Measurements from ENCODE around the gene OR13C5. TPM values are rescaled to one million over a fixed set of nuclear protein-coding genes. Genes with fewer than 3 reads are reported as not detected.
"Not testable (repeated sequence)": the region's sequence is repeated elsewhere in the genome, so short reads cannot be mapped to it uniquely, and the experiment has no call there.

OR13C5 gene, protein sequence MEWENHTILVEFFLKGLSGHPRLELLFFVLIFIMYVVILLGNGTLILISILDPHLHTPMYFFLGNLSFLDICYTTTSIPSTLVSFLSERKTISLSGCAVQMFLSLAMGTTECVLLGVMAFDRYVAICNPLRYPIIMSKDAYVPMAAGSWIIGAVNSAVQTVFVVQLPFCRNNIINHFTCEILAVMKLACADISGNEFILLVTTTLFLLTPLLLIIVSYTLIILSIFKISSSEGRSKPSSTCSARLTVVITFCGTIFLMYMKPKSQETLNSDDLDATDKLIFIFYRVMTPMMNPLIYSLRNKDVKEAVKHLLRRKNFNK
- not detected in 2 replicates for total RNA-seq

DNA sequence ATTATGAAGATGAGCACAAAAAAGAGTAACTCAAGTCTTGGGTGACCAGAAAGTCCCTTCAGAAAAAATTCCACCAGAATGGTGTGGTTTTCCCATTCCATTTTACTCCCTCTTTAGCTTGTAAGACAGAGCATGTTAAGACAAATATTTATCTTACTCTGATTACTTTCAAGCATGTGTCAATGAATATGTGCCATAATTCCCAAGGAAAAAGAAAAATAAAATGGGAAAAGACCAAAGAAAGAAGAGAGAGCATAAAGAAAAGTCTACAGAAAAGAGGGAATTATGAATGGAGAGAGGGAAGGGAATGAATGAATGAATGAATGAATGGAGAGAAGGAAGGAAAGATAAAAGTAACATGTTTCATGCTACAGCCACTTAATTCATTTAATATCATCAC lies at the start of gene OR13C5:
Gene OR13C5, minus strand, starts transcription at position 101 of the 400 bp plus-strand sequence. Its CDS starts 0 bp downstream, at position 101.
- DNase-seq (ENCODE audit: low read depth in 2 of 2): not testable (repeated sequence)

DNA sequence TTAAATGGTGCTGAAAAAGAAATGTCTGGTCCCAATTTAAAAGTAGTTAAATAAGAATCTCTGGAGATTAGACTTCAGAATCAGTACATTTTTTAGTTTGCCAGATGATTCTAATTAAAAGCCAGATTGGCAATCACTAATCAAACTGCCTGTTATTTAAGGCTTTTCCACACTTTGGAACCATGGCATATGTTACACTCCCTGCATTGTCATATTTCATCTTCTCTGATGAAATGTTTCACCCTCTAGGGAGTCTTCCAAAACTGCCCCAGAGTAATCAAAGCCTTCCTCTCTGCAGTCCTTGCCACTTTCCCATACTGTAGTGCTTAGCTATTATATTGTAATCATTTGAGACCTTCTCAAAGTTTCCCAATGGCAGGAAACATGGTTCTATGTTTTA lies 36.2 kb upstream of the OR13C5 start:
- no peak for DNase-seq (ENCODE audit: low read depth in 2 of 2)

DNA sequence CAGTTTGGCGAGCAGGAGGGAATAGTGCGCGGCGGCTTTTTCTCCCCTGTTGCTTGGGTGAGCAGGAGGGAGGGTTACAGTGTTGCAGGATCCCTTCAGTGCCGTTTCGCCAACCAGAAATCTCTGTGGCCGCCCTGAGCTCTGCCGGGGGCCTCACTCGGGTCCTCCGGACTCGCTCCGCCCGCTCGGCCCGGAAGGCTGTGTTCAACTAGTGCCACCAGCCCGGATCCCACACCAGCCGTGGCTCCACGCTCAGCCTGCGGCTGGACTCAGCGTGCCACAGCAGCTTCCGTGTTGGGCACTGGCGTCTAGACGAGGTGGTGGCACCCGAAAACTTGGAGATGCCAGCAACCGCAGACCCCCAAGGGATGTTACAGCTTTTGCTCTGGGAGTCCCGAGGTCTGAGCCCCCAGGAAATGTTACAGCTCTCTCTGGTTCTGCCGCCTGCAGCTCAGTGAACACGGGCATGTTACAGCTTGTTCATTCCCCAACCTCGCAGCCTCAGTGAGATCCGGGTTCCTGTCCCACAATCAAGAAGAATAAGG lies 34.8 kb upstream of the OR13C5 start:
- no peak for DNase-seq (ENCODE audit: low read depth in 2 of 2)

DNA sequence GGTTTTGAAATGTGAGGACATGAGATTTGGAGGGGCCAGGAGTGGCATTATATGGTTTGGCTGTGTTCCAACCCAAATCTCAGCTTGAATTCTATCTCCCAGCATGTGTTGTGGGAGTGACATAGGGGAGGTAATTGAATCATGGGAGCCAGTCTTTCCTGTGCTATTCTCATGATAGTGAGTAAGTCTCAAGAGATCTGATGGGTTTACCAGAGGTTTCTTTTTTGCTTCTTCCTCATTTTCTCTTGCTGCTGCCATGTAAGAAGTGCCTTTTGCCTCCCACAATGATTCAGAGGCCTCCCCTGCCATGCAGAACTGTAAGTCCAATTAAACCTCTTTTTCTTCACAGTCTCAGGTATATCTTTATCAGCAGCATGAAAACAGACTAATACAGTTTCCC lies 26.8 kb upstream of the OR13C5 start:
- not testable (repeated sequence) for DNase-seq (ENCODE audit: low read depth in 2 of 2)

DNA sequence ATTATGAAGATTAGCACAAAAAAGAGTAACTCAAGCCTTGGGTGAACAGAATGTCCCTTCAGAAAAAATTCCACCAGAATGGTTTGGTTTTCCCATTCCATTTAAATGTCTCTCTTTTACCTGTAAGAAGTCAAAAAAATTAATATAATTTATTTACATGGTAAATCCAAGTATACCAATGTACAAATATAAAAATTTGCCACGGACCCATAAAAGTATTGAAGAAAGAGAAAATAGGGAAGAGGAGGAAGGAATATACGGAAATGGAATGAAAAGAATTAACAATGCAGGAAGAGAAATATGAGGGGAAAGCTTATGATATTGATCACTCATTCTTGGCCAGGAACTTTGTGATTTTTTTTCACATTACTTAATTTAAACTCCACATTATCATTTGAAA lies 18.9 kb upstream of the OR13C5 start, which contains the start of gene OR13C9:
Gene OR13C9, minus strand, starts transcription at position 101 of the 400 bp plus-strand sequence. Its CDS starts 0 bp downstream, at position 101.
- no peak for DNase-seq (ENCODE audit: low read depth in 2 of 2)

DNA sequence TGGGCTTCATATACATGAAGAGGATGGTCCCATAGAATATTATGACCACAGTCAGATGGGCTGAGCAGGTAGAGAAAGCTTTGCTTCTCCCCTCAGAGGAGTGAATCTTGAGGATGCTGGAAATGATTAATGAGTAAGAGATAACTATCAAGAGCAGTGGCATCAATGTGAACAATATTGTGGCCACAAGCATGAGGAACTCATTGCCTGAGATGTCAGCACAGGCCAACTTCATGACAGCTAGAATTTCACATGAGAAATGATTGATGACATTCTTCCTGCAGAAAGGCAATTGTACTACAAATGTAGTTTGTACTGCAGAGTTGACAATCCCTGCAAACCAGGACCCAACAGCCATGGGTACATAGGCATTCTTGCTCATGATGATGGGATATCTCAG lies 18.2 kb upstream of the OR13C5 start:
- no peak for DNase-seq (ENCODE audit: low read depth in 2 of 2)

DNA sequence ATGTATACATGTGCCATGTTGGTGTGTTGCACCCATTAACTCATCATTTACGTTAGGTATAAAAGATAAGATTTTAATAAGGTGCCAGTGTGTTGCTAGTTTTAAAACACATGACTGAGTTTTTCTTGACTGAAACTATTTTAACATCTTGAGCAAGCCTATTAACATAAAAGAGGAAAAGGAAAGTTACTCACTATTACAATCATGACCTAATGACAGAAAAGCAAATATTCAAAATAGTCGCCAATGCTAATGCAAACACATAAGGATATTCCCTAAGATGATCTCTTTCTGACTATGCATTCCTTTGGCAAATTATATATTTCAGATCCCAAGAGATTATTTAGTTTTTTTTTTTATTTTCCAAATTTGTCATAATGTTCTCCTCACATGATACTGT lies 12.0 kb upstream of the OR13C5 start:
- no peak for DNase-seq (ENCODE audit: low read depth in 2 of 2)

DNA sequence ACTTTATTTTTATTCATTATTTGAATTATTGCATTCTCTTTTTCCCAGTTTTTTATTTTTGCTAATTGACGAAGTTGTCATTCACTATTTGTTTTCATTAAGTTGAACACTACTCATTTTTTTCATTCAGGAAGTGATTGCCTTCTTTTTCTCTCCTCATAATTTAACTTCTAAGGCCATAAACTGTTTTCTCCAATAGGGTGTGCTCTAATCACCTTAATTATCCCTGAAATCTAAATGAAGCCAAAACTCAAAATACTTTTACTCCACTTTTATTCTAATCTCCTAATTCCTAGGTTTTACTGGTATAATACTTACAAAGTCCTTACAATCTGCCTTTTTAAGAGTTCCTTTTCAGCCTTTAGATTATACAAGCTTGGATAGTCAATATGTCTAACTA lies 9.1 kb upstream of the OR13C5 start:
- DNase-seq (ENCODE audit: low read depth in 2 of 2): no peak

DNA sequence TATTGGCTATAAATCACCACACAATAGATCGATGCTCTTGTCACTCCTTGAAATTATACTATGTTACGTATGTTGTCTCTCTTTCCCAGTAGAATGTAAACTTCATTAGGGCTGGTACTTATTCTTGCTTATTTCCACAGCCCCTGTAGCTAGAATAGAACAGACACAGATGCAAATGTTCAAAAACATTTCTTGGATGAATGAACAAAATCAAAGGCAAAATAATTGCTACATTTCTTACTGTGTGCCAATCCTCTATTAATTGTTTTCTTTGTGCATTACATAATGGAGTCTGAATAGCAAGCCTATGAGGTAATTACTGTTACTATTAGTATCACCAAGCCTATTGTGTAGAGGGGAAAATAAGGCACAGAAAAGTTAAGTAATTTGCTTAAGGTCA lies 6.9 kb upstream of the OR13C5 start:
- DNase-seq (ENCODE audit: low read depth in 2 of 2): no peak

DNA sequence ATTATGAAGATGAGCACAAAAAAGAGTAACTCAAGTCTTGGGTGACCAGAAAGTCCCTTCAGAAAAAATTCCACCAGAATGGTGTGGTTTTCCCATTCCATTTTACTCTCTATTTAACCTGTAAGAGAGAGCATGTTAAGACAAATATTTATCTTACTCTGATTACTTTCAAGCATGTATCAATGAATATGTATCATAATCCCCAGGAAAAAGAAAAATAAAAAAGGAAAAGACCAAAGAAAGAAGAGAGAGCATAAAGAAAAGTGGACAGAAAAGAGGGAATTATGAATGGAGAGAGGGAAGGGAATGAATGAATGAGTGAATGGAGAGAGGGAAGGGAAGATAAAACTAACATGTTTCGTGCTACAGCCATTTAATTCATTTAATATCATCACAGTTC lies 6.3 kb upstream of the OR13C5 start, which contains the start of gene OR13C2:
Gene OR13C2, minus strand, starts transcription at position 101 of the 400 bp plus-strand sequence. Its CDS starts 0 bp downstream, at position 101.
- DNase-seq (ENCODE audit: low read depth in 2 of 2): not testable (repeated sequence)

DNA sequence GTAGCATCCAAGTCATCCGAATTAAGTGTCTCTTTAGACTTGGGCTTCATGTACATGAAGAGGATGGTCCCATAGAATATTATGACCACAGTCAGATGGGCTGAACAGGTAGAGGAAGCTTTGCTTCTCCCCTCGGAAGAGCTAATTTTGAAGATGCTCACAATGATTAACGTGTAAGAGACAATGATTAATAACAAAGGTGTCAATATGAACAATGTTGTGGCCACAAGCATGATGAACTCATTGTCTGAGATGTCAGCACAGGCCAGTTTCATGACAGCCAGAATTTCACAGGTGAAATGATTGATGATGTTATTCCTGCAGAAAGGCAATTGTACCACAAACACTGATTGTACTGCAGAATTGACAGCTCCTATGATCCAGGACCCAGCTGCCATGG lies 5.6 kb upstream of the OR13C5 start:
- DNase-seq (ENCODE audit: low read depth in 2 of 2): no peak

DNA sequence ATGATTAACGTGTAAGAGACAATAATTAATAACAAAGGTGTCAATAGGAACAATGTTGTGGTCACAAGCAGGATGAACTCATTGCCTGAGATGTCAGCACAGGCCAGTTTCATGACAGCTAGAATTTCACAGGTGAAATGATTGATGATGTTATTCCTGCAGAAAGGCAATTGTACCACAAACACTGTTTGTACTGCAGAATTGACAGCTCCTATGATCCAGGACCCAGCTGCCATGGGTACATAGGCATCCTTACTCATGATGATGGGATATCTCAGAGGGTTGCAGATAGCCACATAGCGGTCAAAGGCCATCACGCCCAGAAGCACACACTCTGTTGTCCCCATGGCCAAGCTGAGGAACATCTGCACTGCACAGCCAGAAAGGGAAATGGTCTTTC lies 464 bp downstream of the OR13C5 start:
- DNase-seq (ENCODE audit: low read depth in 2 of 2): not testable (repeated sequence)

DNA sequence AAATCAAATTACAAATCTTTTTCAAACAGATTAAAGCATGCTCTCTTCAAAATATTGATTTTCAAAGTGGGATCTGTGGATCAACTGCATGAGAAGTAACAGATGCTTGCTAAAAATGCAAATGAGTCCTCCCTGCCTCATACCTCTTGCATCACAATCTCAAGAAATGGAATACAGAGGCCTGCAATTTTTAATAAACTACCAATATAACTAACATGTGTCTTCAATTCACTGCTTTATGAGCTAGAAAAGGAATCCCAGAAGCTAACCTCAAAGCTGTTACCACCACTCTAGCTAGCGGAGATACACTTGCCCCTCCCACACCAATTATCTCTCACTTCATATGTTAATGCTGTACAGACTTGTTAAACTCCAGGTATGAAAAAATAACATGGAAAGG lies 9.6 kb downstream of the OR13C5 start:
- DNase-seq (ENCODE audit: low read depth in 2 of 2): no peak

DNA sequence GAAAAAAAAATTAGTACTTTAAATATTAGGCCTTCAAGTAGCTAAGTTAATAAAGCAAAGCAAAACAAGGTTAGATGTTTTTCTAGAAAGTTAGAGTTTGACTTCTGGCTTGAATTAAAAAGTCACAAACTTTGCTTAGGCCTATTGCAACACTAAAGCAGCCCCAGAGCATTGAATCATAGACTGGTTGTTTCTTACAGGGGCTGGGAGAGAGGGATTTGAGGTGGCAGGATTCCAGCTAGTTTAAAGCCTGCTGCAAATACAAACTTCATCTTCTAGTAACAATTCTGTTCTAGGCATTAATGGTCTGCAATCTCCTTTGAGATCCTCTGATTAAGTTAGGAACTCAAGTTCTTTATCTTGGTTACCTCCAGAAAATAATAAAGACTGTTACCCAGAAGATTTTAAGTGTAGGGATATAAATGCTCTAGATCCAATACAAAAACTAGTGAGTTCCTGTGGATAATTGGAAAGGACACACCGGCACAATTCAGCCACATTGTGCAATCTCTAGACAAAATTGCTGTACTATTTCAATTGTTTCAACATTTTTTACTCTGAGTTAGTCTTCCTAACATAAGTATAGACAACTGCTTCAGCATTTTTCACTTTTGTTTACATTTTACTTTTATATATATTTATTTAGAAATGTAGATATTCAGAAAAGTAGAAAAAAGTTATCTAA lies 12.6 kb downstream of the OR13C5 start:
- DNase-seq (ENCODE audit: low read depth in 2 of 2): no peak

DNA sequence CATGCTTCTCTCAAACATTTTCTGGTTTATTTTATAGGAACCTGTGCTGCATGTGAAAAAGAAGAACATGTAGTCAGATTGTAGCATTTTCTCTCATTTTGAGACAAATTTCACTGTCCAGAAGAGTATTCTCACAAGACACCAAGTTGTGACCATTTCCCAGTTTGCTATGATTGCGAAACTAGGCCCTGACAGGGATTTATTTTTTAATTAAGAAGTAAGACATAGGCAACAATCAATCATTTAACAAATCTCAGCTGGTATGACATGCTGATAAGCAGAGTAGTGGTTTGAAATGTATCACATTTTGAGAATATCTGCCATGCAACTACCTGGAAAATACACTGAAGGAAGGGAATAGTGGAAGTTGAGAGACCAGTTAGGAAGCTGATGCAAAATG lies 18.7 kb downstream of the OR13C5 start:
- DNase-seq (ENCODE audit: low read depth in 2 of 2): no peak

DNA sequence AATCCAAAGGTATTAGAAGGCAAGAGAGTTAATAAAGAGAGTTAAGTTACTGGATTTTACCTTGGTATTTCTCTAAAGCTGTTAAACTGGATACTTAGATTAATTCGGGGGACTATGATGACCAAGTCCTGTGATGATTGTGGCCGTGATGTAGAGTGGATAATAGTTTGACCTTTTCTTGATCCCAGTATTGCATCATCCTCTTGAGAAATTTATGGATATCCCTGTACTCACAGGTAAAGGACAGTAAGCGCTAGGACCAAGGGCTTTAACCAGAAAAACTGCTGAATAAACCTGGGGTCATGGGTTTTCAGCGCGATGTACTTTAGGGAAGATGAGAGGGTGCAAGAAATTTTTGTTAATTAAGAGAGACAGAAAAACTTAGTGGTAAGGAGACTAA lies 21.9 kb downstream of the OR13C5 start:
- no peak for DNase-seq (ENCODE audit: low read depth in 2 of 2)

DNA sequence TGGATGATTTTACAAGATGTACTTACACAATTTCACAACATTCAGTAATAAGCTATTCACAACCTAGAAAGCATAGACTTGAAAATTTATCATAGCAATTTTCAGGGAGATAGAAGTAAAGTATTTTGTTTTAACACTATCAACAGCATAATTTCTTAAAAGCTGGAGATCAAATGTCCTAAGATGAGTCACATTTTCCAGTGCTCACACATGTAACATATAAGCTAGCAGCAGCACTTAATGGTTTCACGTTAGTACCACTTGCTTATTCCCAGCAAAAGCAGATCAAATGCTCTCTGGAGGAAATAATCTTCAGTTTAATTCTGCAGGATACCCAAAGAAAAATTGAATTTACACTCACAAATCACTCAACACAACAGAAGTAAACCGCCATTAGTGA lies 23.8 kb downstream of the OR13C5 start:
- DNase-seq (ENCODE audit: low read depth in 2 of 2): no peak

DNA sequence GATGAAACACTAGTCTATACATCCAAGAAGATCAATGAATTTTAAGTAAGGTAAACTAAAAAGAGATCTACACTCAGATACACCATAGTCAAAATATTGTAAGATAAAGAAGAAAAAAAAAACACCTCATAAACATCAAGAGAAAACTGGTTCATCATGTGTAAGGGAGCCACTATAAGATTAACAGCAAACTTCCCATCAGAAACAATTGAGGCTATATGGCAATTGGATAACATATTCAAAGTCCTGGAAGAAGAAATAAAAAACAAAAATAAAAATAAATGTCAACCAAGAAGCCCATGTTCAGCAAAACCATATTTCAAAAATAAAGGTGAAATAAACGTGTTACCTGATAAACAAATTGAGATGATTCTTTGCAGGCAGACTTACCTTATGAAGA lies 26.6 kb downstream of the OR13C5 start:
- no peak for DNase-seq (ENCODE audit: low read depth in 2 of 2)

DNA sequence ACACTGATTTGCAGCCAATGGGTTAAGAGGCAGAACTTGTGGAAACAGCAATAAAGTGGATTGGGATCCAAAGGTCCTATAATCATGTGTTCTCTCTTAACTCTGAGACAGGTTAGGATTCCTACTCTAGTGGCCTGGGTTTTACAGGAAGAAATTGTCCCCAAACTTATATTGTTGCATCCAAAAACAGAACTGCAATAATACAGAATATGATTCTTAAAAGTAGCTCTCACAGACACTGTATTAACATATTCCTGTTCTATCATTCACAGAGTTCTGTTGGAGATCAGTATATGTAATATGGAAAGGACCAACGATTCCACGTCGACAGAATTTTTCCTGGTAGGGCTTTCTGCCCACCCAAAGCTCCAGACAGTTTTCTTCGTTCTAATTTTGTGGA lies 30.3 kb downstream of the OR13C5 start, which contains the start of gene OR13C8:
Gene OR13C8, plus strand, starts transcription at position 301 of the 400 bp plus-strand sequence. Its CDS starts 0 bp downstream, at position 301.
- no peak for DNase-seq (ENCODE audit: low read depth in 2 of 2)

DNA sequence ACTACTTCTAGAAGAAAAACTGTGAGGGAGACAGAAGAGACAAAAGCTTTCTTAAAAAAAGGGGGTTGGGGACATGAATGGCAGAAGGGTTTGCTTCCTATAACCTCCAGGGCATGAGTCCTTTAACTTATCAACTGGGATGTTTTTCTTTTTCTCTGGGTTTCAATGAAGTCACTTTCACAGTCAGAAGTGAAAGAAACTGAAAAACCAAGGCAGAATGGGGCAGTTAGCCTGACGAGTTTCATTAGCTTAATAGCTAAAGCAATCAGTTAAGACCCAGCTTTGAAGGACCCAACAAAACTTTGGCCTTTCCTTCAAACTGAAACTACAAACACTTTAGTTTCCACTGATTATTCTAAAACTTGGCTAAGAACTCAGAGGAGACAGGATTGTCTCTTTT lies 34.9 kb downstream of the OR13C5 start:
- no peak for DNase-seq (ENCODE audit: low read depth in 2 of 2)

DNA sequence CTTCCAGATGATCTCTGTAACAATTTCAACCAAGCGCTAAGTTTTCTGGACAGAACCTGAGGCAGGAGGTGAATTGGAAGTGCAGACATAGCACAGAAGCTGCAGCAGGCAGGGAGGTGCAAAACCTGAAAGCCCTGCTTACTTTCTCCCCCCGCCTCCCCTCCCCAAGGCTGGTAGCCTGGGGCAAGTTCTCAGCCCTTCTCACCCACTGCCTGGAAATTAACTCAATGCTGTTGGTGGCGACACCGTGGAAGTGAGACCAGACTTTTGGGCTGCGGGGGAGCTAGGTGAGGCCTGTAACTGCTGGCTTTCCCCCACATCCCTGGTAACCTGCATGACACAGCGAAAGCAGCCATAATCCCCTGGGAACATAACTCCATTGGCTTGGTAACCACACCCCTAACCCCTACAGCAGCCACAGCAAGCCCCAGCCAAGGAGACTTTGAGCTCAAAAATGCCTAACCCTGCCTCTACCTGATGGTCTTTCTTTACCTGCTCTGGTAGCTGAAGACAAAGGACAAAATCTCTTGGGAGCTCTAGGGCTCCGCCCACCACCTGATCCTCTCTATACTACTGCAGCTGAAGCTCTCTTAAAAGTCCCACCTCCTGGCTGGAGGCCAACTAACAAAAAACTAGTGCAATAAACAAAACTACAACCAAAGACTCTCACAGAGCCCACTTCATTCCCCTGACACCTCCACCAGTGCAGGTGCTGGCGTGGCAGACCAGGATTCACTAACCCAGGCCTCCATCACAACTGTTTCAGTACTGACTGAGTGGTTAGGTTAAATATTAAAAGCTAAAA lies 42.2 kb downstream of the OR13C5 start:
- no peak for DNase-seq (ENCODE audit: low read depth in 2 of 2)

DNA sequence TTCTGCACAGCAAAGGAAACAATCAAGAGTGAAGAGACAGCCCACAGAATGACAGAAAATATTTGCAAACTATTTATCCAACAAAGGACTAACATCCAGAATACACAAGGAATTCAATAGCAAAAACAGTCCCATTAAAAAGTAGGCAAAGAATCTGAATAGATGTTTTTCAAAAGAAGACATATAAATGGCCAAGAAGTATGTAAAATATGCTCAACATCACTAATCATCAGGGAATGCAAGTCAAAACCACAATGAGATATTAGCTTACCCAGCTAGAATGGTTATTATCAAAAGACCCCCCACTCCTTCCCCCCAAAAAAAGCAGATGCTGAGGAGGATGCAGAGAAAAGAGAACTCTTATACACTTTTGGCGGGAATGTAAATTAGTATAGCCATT lies 43.7 kb downstream of the OR13C5 start:
- DNase-seq (ENCODE audit: low read depth in 2 of 2): no peak

Data from lung microvascular endothelial cell (primary cell).